Vagina (tissue), 2 donors: ENCODE results near the gene SEC14L5. TPM values are rescaled to one million over a fixed set of nuclear protein-coding genes. Genes with fewer than 3 reads are reported as not detected.

Experiments
- DNase-seq, 2 donors: peaks; one replicate each; pipeline ENCODE4 v3.0.0-alpha.2; 2017; ENCODE audit errors: extremely low spot score in 2 of 2
- H3K27ac ChIP-seq: fragments of 200-600 bp; sonication (generic); one replicate; pipeline ENCODE4 v1.5.1; 2019
- H3K27me3 ChIP-seq: fragments of 200-600 bp; sonication (generic); one replicate; pipeline ENCODE4 v1.5.1; 2019
- H3K36me3 ChIP-seq, 2 donors: fragments of 200-600 bp; sonication (generic); one replicate each; pipeline ENCODE4 v1.5.1; 2017 to 2019
- H3K4me1 ChIP-seq: fragments of 200-600 bp; sonication (generic); one replicate; pipeline ENCODE4 v1.5.1; 2019
- H3K4me3 ChIP-seq, 2 donors: fragments of 200-600 bp; sonication (generic); 1 replicate in 1 of 2; 2 replicates in 1 of 2; pipeline ENCODE4 v1.5.1; 2016 to 2019
- H3K9me3 ChIP-seq: fragments of 200-600 bp; sonication (generic); one replicate; pipeline ENCODE4 v1.5.1; 2019
- CTCF ChIP-seq, 3 experiments: fragments of 450-650 bp in 2 of 3; fragments of 200-600 bp in 1 of 3; sonication (generic) in 1 of 3; IDR thresholded peaks; one replicate each; pipeline ENCODE4 v1.5.1; 2017 to 2019; ENCODE audit warnings: antibody characterized with exemption in 3 of 3, mild to moderate bottlenecking in 2 of 3, moderate library complexity in 2 of 3
- POLR2A ChIP-seq, 2 donors: fragments of 450-650 bp; IDR thresholded peaks; one replicate each; pipeline ENCODE4 v1.6.1; 2017; ENCODE audit warnings: antibody characterized with exemption in 2 of 2, mild to moderate bottlenecking in 2 of 2, moderate library complexity in 2 of 2
- POLR2AphosphoS5 ChIP-seq, 2 donors: sonication (generic); formaldehyde crosslinking; IDR thresholded peaks; one replicate each; pipeline ENCODE4 v1.9.0; 2017; ENCODE audit warnings: antibody characterized with exemption in 2 of 2, mild to moderate bottlenecking in 2 of 2, low read depth in 1 of 2; ENCODE audit not compliant: insufficient read depth in 1 of 2
- intact Hi-C: fragments of 100-400 bp; cut with DNase I; formaldehyde crosslinking; loops from one replicate; pipeline ENCODE4 v1.15.1; 2023
- total RNA-seq: library from RNA; depleted of rRNA; stranded (reverse); fragments of >200 nt; gene quantifications from one replicate; pipeline ENCODE4 v1.2.3, GENCODE V29; 2016

The SEC14L5 gene
- total RNA-seq, 1 donor from 2014 or later, result 0.49 TPM

GRCh38 chr16:4976079-4976478 is 17.9 kb downstream of the SEC14L5 start:
- H3K27ac ChIP-seq, result no peak overlapping the region
- DNase-seq, result no peak
- TF ChIP-seq POLR2A (IDR thresholded peaks at IDR 0.05) (no peak), CTCF (IDR thresholded peaks at IDR 0.05) (no peak), POLR2AphosphoS5 (IDR thresholded peaks at IDR 0.05; ENCODE audit: insufficient read depth in 1 of 2, low read depth in 1 of 2) (no peak)
- no peak overlapping the region for H3K4me3 ChIP-seq
- no peaks in the 10 kb centered on the region for H3K36me3 ChIP-seq
- H3K9me3 ChIP-seq, result no peaks in the 10 kb centered on the region
- H3K4me1 ChIP-seq, result no peaks in the 10 kb centered on the region
- intact Hi-C loops, result no loop called here
- H3K27me3 ChIP-seq, result no peaks in the 10 kb centered on the region

GRCh38 chr16:4976611-4977145 is 18.5 kb downstream of the SEC14L5 start:
- H3K36me3 ChIP-seq, result no peaks in the 10 kb centered on the region
- H3K9me3 ChIP-seq, result no peaks in the 10 kb centered on the region
- TF ChIP-seq POLR2A (IDR thresholded peaks at IDR 0.05), result no peak
- TF ChIP-seq POLR2AphosphoS5 (IDR thresholded peaks at IDR 0.05; ENCODE audit: insufficient read depth in 1 of 2, low read depth in 1 of 2), result no peak
- TF ChIP-seq CTCF (IDR thresholded peaks at IDR 0.05), result no peak
- H3K27me3 ChIP-seq, result no peaks in the 10 kb centered on the region
- no peaks in the 10 kb centered on the region for H3K4me1 ChIP-seq
- DNase-seq, result no peak
- intact Hi-C loops, result no loop called here
- no peak overlapping the region for H3K4me3 ChIP-seq
- no peak overlapping the region for H3K27ac ChIP-seq

- Histone ChIP-seq H3K27ac (no peak overlapping the region), H3K4me3 (no peak overlapping the region), H3K36me3 (no peaks in the 10 kb centered on the region), H3K9me3 (no peaks in the 10 kb centered on the region), H3K4me1 (no peaks in the 10 kb centered on the region), H3K27me3 (no peaks in the 10 kb centered on the region)
- TF ChIP-seq POLR2AphosphoS5 (IDR thresholded peaks at IDR 0.05; ENCODE audit: insufficient read depth in 1 of 2, low read depth in 1 of 2), result no peak
- intact Hi-C loops, result no loop called here
- DNase-seq, result no peak
These were observed 21.0 kb downstream of the SEC14L5 start for GRCh38 chr16:4979164-4979563.

- intact Hi-C loops, result no loop called here
- DNase-seq, result no peak
These were observed 21.9 kb downstream of the SEC14L5 start for GRCh38 chr16:4979736-4980660.

GRCh38 chr16:4980691-4981090 is 22.6 kb downstream of the SEC14L5 start:
- H3K27me3 ChIP-seq, result no peaks in the 10 kb centered on the region
- H3K9me3 ChIP-seq, result no peaks in the 10 kb centered on the region
- no peak for TF ChIP-seq POLR2AphosphoS5 (IDR thresholded peaks at IDR 0.05; ENCODE audit: insufficient read depth in 1 of 2, low read depth in 1 of 2)
- no peak for TF ChIP-seq POLR2A (IDR thresholded peaks at IDR 0.05)
- TF ChIP-seq CTCF (IDR thresholded peaks at IDR 0.05), result no peak
- H3K27ac ChIP-seq, result no peak overlapping the region
- DNase-seq, result no peak
- H3K4me3 ChIP-seq, result no peak overlapping the region
- intact Hi-C loops, result no loop called here
- no peaks in the 10 kb centered on the region for H3K4me1 ChIP-seq
- no peaks in the 10 kb centered on the region for H3K36me3 ChIP-seq

More at GRCh38 chr16:4979736-4980660, 21.9 kb downstream of the SEC14L5 start:
- no peaks in the 10 kb centered on the region for H3K4me1 ChIP-seq
- H3K36me3 ChIP-seq, result no peaks in the 10 kb centered on the region
- no peak overlapping the region for H3K27ac ChIP-seq
- no peak for TF ChIP-seq POLR2AphosphoS5 (IDR thresholded peaks at IDR 0.05; ENCODE audit: insufficient read depth in 1 of 2, low read depth in 1 of 2)
- TF ChIP-seq POLR2A (IDR thresholded peaks at IDR 0.05), result no peak
- no peaks in the 10 kb centered on the region for H3K9me3 ChIP-seq
- no peak overlapping the region for H3K4me3 ChIP-seq
- H3K27me3 ChIP-seq, result no peaks in the 10 kb centered on the region

- H3K36me3 ChIP-seq, result no peaks in the 10 kb centered on the region
- intact Hi-C loops, result no loop called here
- no peaks in the 10 kb centered on the region for H3K27me3 ChIP-seq
- H3K4me3 ChIP-seq, result no peak overlapping the region
- TF ChIP-seq CTCF (IDR thresholded peaks at IDR 0.05) (no peak), POLR2A (IDR thresholded peaks at IDR 0.05) (no peak), POLR2AphosphoS5 (IDR thresholded peaks at IDR 0.05; ENCODE audit: insufficient read depth in 1 of 2, low read depth in 1 of 2) (no peak)
- DNase-seq, result no peak
- no peaks in the 10 kb centered on the region for H3K9me3 ChIP-seq
- H3K27ac ChIP-seq, result no peak overlapping the region
- no peaks in the 10 kb centered on the region for H3K4me1 ChIP-seq
These were observed 23.3 kb downstream of the SEC14L5 start for GRCh38 chr16:4981473-4981872.
